ENCODE measurements around the gene SRPK1.
A peak's percentile ranks its signal among the peaks of the same experiment; 100 is the strongest.
"Not testable (repeated sequence)": the region's sequence is repeated elsewhere in the genome, so short reads cannot be mapped to it uniquely, and the experiment has no call there.

Gene SRPK1

DNA sequence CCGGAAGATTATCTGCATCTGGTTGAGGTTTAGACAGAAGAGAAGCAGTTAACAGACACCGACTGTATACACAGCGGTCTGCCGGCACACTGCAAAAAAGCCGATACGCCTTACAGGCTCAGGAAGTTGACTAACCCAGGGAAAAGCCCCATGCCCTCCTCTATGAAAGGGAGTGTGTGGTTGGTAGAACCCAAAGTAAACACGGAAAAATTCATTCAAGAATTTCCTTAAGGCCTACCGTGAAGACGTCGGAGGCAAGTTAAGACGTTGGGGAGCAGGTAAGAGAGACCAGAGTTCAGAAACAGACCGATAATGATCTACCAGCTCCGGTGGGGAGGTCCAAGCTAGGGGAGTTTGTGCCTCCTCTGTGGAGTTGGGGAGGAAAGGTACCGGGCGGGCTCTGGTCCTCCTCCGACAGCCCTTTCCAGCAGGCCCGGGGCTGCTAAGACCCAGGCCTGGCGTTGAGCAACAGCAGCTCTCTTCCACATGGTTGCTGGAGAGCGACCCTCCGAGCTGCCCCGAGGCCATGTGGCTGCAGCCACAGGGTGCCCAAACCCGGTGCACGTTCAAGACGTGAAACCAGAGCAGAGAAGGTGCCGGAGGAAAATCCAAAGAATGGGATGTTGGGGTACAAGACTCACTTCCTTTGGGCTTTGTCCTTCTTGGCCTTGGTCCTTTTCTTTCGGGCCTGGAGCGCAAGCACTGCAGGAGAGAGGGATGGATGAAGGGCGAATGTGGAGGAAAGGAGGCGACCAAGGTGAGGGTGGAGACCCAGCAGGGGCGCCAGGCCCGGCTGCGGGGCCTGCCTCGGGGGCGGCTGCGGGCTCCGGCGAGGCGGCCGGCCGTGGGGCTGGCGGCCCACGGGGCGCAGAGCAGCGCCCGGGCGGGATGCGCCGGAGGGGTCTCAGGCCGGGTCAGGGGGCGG is 809 bp downstream of the SRPK1 start:
- H3K36me3 ChIP-seq (ENCODE audit: insufficient read depth, low read length): 0 out of 2 replicates have a peak, but pooled peaks cover 4% of the 10 kb centered on the region
- H3K9me3 ChIP-seq (ENCODE audit: control insufficient read depth, insufficient read depth, low read length): no peaks in the 10 kb centered on the region
- H3K9ac ChIP-seq (ENCODE audit: low read depth, low read length): peak overlapping the region; percentile 70
- no peaks in the 10 kb centered on the region; the same call in 1 of the 2 replicates for H3K4me1 ChIP-seq (ENCODE audit: insufficient read depth, low read length)

DNA sequence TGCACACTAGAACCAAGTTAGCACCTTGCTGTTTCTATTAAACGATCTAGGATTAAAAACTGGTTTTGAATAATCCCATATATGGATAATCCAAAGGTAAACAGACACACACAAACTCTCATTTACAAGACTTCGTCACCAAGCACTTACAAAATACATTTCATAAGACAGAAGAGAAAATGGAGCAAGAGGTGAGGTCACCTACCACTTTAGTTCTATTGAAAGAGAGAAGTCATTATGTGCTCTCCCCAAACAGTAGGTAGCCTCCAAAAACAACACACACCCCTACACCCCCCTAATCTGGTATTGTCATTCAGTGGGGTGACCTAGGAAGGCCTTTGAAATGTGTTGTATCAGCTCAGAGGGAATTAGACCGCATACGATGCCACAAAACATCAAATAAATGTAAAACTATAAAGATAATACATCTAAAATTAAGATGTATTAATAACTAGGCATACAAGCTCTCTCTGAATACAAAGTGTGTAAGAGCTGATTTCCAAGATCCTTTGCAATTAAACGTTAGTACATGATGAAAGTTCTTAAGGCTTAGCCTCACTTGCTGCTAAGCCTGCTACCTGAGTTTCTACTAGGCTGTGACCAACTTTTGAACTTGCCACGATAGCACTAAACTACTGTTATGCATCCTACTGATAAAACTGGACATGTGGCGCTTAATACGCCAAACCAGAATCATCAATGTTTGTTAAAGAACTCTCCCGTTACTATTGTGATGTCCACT is 1.6 kb downstream of the SRPK1 start:
- no peaks in the 10 kb centered on the region; the same call in 1 of the 2 replicates for H3K4me1 ChIP-seq (ENCODE audit: insufficient read depth, low read length)
- peak overlapping the region; percentile 70 for H3K9ac ChIP-seq (ENCODE audit: low read depth, low read length)
- 0 out of 2 replicates have a peak, but pooled peaks cover 4% of the 10 kb centered on the region for H3K36me3 ChIP-seq (ENCODE audit: insufficient read depth, low read length)
- no peaks in the 10 kb centered on the region for H3K9me3 ChIP-seq (ENCODE audit: control insufficient read depth, insufficient read depth, low read length)

DNA sequence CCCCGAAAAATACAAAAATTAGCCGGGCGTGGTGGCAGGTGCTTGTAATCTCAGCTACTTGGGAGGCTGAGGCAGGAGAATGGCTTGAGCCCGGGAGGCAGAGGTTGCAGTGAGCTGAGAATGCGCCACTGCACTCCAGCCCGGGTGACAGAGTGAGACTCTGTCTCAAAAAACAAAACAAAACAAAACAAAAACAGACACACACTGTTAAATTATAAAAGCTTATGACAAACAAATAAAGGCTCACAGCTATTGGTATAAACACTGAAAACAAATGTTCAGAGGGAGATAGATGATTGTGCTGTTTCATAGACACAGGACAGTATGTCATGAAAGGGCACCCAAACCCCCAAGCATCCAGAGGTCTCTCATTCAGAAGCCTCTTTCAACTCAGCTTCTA is 4.0 kb downstream of the SRPK1 start:
- H3K9me3 ChIP-seq (ENCODE audit: control insufficient read depth, insufficient read depth, low read length); H3K9ac ChIP-seq (ENCODE audit: low read depth, low read length); H3K4me1 ChIP-seq (ENCODE audit: insufficient read depth, low read length): not testable (repeated sequence)
- H3K36me3 ChIP-seq (ENCODE audit: insufficient read depth, low read length): peaks cover 15% of the 10 kb centered on the region

DNA sequence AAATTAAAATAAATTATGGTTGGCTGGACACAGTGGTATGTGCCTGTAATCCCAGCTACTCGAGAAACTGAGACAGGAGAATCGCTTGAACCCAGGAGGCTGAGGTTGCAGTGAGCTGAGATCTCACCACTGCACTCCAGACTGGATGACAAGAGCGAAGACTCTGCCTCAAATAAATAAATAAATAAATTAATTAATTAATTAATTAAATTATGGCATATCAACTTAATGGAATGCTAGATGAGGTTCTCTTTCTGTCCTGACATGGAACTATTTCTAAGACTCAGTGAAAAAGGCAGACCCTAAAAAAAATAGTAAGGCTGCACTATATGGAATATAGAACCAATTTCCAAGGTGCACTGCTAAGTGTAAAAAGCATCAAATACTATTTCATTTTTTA is 4.8 kb downstream of the SRPK1 start:
- Histone ChIP-seq H3K36me3 (ENCODE audit: insufficient read depth, low read length) (peaks cover 20% of the 10 kb centered on the region), H3K9me3 (ENCODE audit: control insufficient read depth, insufficient read depth, low read length) (peaks cover 3% of the 10 kb centered on the region), H3K4me1 (ENCODE audit: insufficient read depth, low read length) (no peaks in the 10 kb centered on the region; the same call in 1 of the 2 replicates), H3K9ac (ENCODE audit: low read depth, low read length) (no peak overlapping the region)

DNA sequence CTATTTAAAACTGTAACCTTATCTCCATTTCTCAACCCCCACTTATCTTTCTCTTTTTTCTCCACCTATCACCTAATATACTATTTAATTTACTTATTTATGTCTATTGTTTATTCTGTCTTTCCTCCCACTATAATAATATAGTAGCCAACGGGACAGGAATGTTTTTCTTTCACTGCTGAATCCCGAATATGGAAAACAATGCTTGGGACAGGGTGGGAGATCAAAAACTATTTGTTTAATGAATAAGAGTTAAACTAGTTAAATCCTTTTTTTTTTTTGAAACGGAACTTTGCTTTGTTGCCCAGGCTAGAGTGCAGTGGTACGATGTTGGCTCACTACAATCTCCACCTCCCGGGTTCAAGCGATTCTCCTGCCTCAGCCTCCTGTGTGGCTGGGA is 6.4 kb downstream of the SRPK1 start:
- Histone ChIP-seq H3K9ac (ENCODE audit: low read depth, low read length) (no peak overlapping the region), H3K9me3 (ENCODE audit: control insufficient read depth, insufficient read depth, low read length) (peaks cover 13% of the 10 kb centered on the region), H3K36me3 (ENCODE audit: insufficient read depth, low read length) (peaks cover 24% of the 10 kb centered on the region), H3K4me1 (ENCODE audit: insufficient read depth, low read length) (no peaks in the 10 kb centered on the region; the same call in 1 of the 2 replicates)

DNA sequence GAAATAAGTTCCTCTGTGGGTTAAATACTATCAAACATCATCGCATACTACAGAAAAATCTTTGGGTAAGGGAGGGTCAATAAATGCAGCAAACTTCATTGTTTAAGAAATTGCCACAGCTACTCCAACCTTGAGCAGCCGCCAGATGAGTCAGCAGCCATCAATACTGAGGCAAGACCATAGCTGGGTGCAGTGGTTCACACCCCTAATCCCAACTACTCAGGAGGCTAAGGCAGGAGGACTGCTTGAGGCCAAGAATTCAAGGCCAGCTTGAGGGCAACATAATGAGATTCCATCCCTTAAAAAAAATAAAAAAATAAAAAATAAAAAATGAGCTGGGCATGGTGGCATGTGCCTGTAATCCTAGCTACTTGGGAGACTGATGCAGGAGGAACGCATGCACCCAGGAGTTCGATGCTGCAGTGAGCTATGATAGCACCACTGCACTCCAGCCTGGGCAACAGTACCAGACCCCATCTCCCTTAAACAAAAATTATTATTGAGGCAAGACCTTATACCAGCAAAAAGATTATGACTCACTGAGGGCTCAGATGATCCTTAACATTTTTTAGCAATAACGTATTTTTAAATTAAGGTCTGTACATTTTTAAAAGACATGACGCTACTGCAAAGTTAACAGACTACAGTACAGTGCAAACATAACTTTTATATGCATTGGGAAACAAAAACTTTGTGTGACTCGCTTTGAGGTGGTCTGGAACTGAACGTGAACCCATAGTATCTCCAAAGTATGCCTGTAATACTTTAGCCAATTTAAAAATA is 8.8 kb downstream of the SRPK1 start:
- H3K9me3 ChIP-seq (ENCODE audit: control insufficient read depth, insufficient read depth, low read length): peaks cover 19% of the 10 kb centered on the region
- no peaks in the 10 kb centered on the region for H3K4me1 ChIP-seq (ENCODE audit: insufficient read depth, low read length)
- no peak overlapping the region for H3K9ac ChIP-seq (ENCODE audit: low read depth, low read length)
- H3K36me3 ChIP-seq (ENCODE audit: insufficient read depth, low read length): peaks cover 27% of the 10 kb centered on the region

DNA sequence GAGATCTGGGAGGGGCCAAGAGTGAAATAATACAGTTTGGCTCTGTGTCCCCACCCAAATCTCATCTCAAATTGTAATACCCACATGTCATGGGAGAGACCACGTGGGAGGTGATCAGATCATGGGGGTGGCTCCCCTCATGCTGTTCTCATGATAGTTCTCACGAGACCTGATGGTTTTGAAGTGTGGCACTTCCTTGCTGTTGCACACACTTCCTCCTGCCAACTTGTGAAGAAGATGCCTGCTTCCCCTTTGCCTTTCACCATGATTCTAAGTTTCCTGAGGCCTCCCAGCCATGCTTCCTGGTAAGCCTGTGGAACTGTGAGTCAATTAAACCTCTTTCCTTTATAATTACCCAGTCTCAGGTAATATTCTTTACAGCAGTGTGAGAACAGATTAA is 11.3 kb downstream of the SRPK1 start:
- H3K4me1 ChIP-seq (ENCODE audit: insufficient read depth, low read length); H3K9ac ChIP-seq (ENCODE audit: low read depth, low read length): not testable (repeated sequence)
- Histone ChIP-seq H3K36me3 (ENCODE audit: insufficient read depth, low read length) (peaks cover 25% of the 10 kb centered on the region), H3K9me3 (ENCODE audit: control insufficient read depth, insufficient read depth, low read length) (peaks cover 19% of the 10 kb centered on the region)

DNA sequence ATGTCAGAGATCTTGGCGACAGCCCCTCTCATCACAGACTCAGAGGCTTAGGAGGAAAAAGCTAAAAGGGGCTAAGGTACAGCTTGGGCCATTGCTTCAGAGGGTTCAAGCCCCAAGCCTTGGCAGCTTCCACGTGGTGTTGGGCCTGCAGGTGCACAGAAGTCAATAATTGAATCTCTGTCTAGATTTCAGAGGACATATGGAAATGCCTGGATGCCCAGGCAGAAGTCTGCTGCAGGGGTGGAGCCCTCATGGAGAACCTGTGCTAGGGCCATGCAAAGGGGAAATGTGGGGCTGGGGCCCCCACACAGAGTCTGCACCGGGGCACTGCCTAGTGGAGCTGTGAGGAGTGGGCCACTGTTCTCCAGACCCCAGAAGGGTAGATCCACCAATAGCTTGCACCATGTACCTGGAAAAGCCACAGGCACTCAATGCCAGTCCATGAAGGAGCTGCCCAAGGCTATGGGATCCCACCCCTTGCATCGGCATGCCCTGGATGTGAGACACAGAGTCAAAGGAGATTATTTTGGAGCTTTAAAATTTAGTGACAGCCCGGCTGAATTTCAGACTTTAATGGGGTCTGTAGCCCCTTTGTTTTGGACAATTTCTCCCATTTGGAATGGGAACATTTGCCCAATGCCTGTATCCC is 12.0 kb downstream of the SRPK1 start:
- H3K36me3 ChIP-seq (ENCODE audit: insufficient read depth, low read length): peaks cover 25% of the 10 kb centered on the region
- not testable (repeated sequence) for H3K9ac ChIP-seq (ENCODE audit: low read depth, low read length); H3K4me1 ChIP-seq (ENCODE audit: insufficient read depth, low read length)
- H3K9me3 ChIP-seq (ENCODE audit: control insufficient read depth, insufficient read depth, low read length): peaks cover 19% of the 10 kb centered on the region

DNA sequence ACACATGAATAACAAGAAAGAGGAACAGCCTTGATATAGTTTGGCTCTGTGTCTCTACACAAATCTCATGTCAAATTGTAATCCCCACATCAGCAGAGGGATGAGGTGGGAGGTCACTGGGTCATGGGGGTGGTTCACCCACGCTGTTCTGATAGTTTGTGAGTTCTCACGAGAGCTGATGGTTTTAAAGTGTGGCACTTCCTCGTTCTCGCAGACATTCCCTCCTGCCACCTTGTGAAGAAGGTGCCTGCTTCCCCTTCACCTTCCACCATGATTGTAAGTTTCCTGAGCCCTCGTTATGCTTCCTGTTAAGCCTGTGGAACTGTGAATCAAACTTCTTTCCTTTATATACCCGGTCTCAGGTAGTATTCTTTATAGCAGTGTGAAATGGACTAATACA is 13.1 kb downstream of the SRPK1 start:
- Histone ChIP-seq H3K9ac (ENCODE audit: low read depth, low read length) (no peak overlapping the region), H3K4me1 (ENCODE audit: insufficient read depth, low read length) (no peaks in the 10 kb centered on the region), H3K36me3 (ENCODE audit: insufficient read depth, low read length) (peaks cover 19% of the 10 kb centered on the region), H3K9me3 (ENCODE audit: control insufficient read depth, insufficient read depth, low read length) (peaks cover 19% of the 10 kb centered on the region)

DNA sequence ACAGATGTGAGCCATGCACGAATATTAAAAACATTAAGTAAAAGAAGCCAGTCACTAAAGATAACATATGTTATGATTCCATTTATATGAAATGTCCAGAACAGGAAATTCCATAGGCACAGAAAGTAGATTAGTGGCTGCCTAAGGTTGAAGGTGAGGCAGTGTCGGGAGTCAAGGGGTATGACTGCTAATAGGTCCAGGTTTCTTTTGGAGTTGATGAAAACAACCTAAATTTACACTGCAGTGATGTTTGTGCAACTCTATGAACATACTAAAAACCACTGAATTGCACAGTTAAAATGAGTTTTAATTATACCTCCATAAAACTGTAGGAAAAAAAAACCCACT is 14.4 kb downstream of the SRPK1 start:
- Histone ChIP-seq H3K9ac (ENCODE audit: low read depth, low read length) (no peak overlapping the region), H3K9me3 (ENCODE audit: control insufficient read depth, insufficient read depth, low read length) (peaks cover 19% of the 10 kb centered on the region), H3K36me3 (ENCODE audit: insufficient read depth, low read length) (peaks cover 12% of the 10 kb centered on the region), H3K4me1 (ENCODE audit: insufficient read depth, low read length) (no peaks in the 10 kb centered on the region)

DNA sequence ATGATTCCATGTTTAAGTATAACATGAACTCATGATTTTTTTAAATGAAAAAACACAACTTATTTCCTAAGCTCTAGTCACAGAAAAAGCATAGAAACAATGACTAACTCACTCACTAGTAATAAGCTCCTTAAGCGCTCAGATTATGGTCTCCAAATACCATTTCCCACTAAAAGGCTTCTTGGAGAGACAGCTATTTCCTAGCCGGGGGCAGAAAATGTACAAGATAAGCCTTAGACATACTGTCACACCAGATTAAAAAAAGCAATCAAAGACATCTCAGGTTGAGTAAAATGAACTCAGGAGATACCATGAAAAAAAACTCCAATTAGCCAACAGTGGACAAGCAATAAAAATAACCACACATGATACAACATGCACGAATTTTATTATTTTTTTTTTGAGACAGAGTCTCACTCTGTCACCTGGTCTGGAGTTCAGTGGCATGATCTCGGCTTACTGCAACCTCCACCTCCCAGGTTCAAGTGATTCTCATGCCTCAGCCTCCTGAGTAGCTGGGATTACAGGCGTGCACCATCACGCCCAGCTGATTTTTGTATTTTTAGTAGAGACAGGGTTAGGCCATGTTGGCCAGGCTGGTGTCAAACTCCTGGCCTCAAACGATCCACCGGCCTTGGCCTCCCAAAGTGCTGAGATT is 14.9 kb downstream of the SRPK1 start:
- no peak overlapping the region for H3K9ac ChIP-seq (ENCODE audit: low read depth, low read length)
- H3K4me1 ChIP-seq (ENCODE audit: insufficient read depth, low read length): no peaks in the 10 kb centered on the region
- peaks cover 8% of the 10 kb centered on the region for H3K36me3 ChIP-seq (ENCODE audit: insufficient read depth, low read length)
- H3K9me3 ChIP-seq (ENCODE audit: control insufficient read depth, insufficient read depth, low read length): peaks cover 15% of the 10 kb centered on the region

DNA sequence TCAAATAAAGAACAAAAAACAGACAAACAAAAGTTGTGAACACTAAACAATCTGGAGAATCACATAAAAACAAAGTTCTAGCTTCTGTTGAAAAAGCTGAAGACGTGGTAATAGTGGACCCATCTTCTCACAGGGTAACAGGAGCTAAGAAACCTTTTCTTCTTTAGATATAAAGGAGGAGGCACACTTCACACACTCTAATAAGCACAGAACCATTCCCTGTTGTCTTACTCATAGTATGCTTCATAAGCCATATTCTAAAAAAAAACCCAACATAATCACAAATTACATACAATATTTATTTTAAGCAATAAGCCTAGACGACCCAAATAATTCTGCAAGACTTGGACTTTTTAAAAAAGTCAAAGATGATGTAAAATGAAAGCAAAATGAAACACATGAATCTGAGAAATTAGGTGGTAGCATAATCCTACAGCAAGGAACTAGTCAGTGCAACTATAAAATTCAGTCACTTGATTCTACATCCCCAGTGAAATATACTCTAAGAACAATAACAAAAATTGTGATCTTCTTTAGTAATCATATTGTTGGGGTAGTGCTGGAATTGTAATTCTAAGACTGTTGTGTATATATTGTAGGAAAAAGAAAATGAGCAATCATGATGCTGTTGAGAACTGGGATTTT is 15.6 kb downstream of the SRPK1 start:
- peaks cover 5% of the 10 kb centered on the region; the same call in 1 of the 2 replicates for H3K36me3 ChIP-seq (ENCODE audit: insufficient read depth, low read length)
- no peak overlapping the region for H3K9ac ChIP-seq (ENCODE audit: low read depth, low read length)
- H3K9me3 ChIP-seq (ENCODE audit: control insufficient read depth, insufficient read depth, low read length): peaks cover 8% of the 10 kb centered on the region
- no peaks in the 10 kb centered on the region for H3K4me1 ChIP-seq (ENCODE audit: insufficient read depth, low read length)

DNA sequence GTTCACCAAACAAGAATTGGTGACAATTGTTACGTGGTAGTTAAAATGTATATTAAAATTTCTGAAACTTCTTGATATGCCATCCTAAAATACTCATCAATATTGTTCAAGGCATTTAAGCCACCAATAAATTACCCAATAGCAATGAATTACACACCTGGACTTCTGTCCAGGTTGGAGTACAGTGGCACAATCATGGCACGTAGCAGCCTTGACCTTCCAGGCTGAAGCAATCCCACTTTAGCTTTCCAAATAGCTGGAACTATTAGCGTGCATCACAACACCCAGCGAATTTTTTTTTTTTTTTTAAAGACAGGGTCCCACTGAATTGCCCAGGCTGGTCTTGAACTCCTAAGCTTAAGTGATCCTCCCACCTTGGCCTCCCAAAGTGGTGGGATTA is 17.2 kb downstream of the SRPK1 start:
- H3K9me3 ChIP-seq (ENCODE audit: control insufficient read depth, insufficient read depth, low read length): peaks cover 1% of the 10 kb centered on the region; the same call in 1 of the 2 replicates
- peaks cover 3% of the 10 kb centered on the region; the same call in 1 of the 2 replicates for H3K36me3 ChIP-seq (ENCODE audit: insufficient read depth, low read length)
- H3K9ac ChIP-seq (ENCODE audit: low read depth, low read length): no peak overlapping the region
- no peaks in the 10 kb centered on the region for H3K4me1 ChIP-seq (ENCODE audit: insufficient read depth, low read length)
